ENCODE data around the gene SUGP1. TPM values are rescaled to one million over a fixed set of nuclear protein-coding genes. Genes with fewer than 3 reads are reported as not detected.

SUGP1 gene
- total and polyA plus RNA-seq, 10 donors = 29.3 to 63.1 (median 52.5) TPM

DNA sequence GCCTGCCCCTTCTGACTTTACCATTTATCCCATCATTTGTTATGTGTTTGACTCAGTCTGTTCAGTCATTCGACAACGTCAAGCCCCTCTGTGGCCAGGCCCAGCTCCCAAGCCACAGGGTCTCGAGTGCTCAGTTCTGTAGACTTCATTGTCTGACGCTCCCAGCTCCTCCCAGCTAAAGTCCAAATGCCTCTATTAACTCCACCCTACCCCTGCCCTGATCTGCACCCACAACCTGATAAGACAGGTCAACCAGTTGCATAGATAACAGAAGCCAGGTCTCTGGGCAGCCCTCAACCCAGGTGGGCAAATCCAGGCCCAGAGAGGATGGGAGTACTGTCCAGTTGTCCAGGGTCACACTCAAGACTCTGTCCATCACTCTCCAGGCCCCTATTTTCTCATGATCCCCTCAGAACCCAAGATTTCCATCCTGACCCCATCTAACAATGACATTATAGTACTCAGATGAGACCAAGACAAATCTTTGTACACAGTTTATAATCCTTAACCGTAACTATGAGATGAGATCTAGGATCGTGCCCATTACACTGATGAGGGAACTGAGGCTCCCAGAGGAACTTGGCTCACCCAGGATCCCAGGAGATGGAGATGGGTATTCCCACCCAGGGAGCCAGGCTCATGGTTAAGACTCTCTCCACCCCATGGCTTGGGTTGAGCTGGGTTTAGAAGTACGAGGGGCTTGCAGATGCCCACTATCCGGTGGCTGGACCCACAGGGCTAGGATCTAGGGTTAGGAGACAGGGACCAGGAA, 48.3 kb downstream of the SUGP1 start:
- WGBS, 5 donors = 88 to 93% (median 89%) methylated on average over 8 of the region's 8 CpGs
- Histone ChIP-seq H3K27ac (no peak overlapping the region), H3K9me3 (no peaks in the 10 kb centered on the region), H3K4me1 (peaks cover 0 to 12% (median 8%) of the 10 kb centered on the region in 6 donors), H3K36me3 (peaks cover 4 to 25% (median 22%) of the 10 kb centered on the region in 6 donors), H3K4me3 (no peak overlapping the region), H3K27me3 (replicated peaks in 1 of 7) (peaks cover 0 to 23% (median 6%) of the 10 kb centered on the region in 7 donors)
- TF ChIP-seq POLR2A (IDR thresholded peaks at IDR 0.05) = no peak
- TF ChIP-seq, protein P1, sequence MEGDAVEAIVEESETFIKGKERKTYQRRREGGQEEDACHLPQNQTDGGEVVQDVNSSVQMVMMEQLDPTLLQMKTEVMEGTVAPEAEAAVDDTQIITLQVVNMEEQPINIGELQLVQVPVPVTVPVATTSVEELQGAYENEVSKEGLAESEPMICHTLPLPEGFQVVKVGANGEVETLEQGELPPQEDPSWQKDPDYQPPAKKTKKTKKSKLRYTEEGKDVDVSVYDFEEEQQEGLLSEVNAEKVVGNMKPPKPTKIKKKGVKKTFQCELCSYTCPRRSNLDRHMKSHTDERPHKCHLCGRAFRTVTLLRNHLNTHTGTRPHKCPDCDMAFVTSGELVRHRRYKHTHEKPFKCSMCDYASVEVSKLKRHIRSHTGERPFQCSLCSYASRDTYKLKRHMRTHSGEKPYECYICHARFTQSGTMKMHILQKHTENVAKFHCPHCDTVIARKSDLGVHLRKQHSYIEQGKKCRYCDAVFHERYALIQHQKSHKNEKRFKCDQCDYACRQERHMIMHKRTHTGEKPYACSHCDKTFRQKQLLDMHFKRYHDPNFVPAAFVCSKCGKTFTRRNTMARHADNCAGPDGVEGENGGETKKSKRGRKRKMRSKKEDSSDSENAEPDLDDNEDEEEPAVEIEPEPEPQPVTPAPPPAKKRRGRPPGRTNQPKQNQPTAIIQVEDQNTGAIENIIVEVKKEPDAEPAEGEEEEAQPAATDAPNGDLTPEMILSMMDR (IDR thresholded peaks at IDR 0.05 in 8 of 11, conservative IDR thresholded peaks at IDR 0.05 in 3 of 11) = no peak
- TF ChIP-seq POLR2AphosphoS5 (IDR thresholded peaks at IDR 0.05) = no peak
- DNase-seq = no peak
- intact Hi-C loops (cut with DNase I; ENCODE audit: low total_unique reads) = no loop called here

- Histone ChIP-seq H3K27ac (no peak overlapping the region), H3K4me3 (no peak overlapping the region), H3K4me1 (peaks cover 0 to 12% (median 8%) of the 10 kb centered on the region in 6 donors), H3K36me3 (peaks cover 0 to 15% (median 12%) of the 10 kb centered on the region in 6 donors), H3K9me3 (no peaks in the 10 kb centered on the region), H3K27me3 (replicated peaks in 1 of 7) (peaks cover 0 to 23% (median 6%) of the 10 kb centered on the region in 7 donors)
- DNase-seq = no peak
- intact Hi-C loops (cut with DNase I; ENCODE audit: low total_unique reads) = no loop called here
- 87 to 97% (median 91%) methylated on average over 4 to 8 of the region's 8 CpGs for WGBS, 5 donors
- TF ChIP-seq POLR2AphosphoS5 (IDR thresholded peaks at IDR 0.05) (no peak), POLR2A (IDR thresholded peaks at IDR 0.05) (no peak)
- TF ChIP-seq, protein P1 (IDR thresholded peaks at IDR 0.05 in 8 of 11, conservative IDR thresholded peaks at IDR 0.05 in 3 of 11) = no peak
Observed at GRCh38 chr19:19270749-19271571, 49.3 kb downstream of the SUGP1 start.

- H3K27ac ChIP-seq = no peak overlapping the region
- no peak for DNase-seq
- H3K27me3 ChIP-seq (replicated peaks in 1 of 7) = peaks cover 0 to 23% (median 6%) of the 10 kb centered on the region in 7 donors
- TF ChIP-seq, protein P1 (IDR thresholded peaks at IDR 0.05 in 8 of 11, conservative IDR thresholded peaks at IDR 0.05 in 3 of 11) = no peak
- no peak for TF ChIP-seq POLR2AphosphoS5 (IDR thresholded peaks at IDR 0.05)
- H3K36me3 ChIP-seq = peaks cover 0 to 6% (median 3%) of the 10 kb centered on the region in 6 donors
- WGBS, 5 donors = 72 to 82% (median 80%) methylated on average over 16 to 18 of the region's 18 CpGs
- H3K4me1 ChIP-seq = peaks cover 0 to 12% (median 8%) of the 10 kb centered on the region in 6 donors
- no peak overlapping the region for H3K4me3 ChIP-seq
- H3K9me3 ChIP-seq = no peaks in the 10 kb centered on the region
- intact Hi-C loops (cut with DNase I; ENCODE audit: low total_unique reads) = no loop called here
Observed at GRCh38 chr19:19269952-19270694, 50.2 kb downstream of the SUGP1 start.
